ENCODE data around the gene TBC1D8. TPM values are rescaled to one million over a fixed set of nuclear protein-coding genes. Genes with fewer than 3 reads are reported as not detected.
"Not testable (repeated sequence)": the region's sequence is repeated elsewhere in the genome, so short reads cannot be mapped to it uniquely, and the experiment has no call there.

TBC1D8 gene
- total RNA-seq, 1 donor from 2014 or later: 19.9 TPM

DNA sequence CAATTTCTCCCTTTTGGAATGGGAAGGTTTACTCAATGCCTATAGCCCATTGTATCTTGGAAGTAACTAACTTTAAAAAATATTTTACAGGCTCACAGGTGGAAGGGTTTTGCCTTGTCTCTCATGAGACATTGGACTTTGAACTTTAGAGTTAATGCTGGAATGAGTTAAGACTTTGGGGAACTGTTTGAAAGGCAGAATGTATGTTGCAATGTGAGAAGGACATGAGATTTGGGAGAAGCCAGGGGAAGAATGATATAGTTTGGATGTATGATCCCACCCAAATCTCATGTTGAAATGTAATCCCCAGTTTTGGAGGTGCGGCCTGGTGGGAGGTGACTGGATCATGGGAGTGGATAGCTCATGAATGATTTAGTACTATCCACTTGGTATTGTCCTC is 17.5 kb upstream of the TBC1D8 start:
- intact Hi-C loops (cut with DNase I): no loop called here
- no peak overlapping the region for H3K4me3 ChIP-seq
- TF ChIP-seq, protein P1, sequence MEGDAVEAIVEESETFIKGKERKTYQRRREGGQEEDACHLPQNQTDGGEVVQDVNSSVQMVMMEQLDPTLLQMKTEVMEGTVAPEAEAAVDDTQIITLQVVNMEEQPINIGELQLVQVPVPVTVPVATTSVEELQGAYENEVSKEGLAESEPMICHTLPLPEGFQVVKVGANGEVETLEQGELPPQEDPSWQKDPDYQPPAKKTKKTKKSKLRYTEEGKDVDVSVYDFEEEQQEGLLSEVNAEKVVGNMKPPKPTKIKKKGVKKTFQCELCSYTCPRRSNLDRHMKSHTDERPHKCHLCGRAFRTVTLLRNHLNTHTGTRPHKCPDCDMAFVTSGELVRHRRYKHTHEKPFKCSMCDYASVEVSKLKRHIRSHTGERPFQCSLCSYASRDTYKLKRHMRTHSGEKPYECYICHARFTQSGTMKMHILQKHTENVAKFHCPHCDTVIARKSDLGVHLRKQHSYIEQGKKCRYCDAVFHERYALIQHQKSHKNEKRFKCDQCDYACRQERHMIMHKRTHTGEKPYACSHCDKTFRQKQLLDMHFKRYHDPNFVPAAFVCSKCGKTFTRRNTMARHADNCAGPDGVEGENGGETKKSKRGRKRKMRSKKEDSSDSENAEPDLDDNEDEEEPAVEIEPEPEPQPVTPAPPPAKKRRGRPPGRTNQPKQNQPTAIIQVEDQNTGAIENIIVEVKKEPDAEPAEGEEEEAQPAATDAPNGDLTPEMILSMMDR (IDR thresholded peaks at IDR 0.05): no peak

DNA sequence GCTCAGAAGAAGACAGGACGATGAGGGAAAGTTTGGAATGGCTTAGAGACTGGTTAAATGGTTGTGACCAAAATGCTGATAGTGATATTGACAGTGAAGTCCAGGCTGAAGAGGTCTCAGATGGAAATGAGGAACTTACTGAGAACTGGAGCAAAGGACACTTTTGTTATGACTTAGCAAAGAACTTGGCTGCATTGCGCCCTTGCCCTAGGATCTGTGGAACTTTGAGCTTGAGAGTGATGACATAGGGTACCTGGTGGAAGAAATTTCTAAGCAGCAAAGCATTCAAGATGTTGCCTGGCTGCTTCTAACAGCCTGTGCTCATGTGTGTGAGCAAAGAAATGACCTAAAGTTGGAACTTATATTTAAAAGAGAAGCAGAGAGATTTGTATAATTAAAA is 16.4 kb upstream of the TBC1D8 start:
- H3K27me3 ChIP-seq; DNase-seq; H3K27ac ChIP-seq; H3K4me1 ChIP-seq; H3K36me3 ChIP-seq; H3K4me3 ChIP-seq; H3K9me3 ChIP-seq; intact Hi-C loops (cut with DNase I): not testable (repeated sequence)
- peak; percentile 56 for ATAC-seq

More for the DNA sequence above, 17.5 kb upstream of the TBC1D8 start:
- H3K4me1 ChIP-seq: peaks cover 3% of the 10 kb centered on the region
- no peak for ATAC-seq
- no peak overlapping the region for H3K27ac ChIP-seq
- DNase-seq: no peak
- H3K27me3 ChIP-seq: no peaks in the 10 kb centered on the region
- H3K9me3 ChIP-seq: peaks cover 7% of the 10 kb centered on the region
- no peaks in the 10 kb centered on the region for H3K36me3 ChIP-seq

DNA sequence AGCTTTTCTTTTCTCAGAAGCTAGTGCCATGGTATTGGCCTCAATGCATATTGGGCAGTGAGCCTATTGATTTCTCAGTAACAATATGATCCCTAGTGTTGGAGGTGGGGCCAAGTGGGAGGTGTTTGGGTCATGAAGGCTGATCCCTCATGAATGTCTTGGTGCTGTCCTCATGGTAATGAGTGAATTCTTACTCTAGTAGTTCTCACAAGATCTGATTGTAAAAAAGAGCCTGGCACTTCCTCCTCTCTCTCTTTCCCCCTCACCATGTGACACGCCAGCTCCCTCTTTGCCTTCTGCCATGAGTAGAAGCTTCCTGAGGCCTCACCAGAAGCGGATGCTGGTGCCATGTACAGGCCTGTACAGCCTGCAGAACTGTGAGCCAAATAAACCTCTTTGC is 12.8 kb upstream of the TBC1D8 start:
- H3K9me3 ChIP-seq: no peaks in the 10 kb centered on the region
- H3K27ac ChIP-seq: no peak overlapping the region
- no peak for ATAC-seq

DNA sequence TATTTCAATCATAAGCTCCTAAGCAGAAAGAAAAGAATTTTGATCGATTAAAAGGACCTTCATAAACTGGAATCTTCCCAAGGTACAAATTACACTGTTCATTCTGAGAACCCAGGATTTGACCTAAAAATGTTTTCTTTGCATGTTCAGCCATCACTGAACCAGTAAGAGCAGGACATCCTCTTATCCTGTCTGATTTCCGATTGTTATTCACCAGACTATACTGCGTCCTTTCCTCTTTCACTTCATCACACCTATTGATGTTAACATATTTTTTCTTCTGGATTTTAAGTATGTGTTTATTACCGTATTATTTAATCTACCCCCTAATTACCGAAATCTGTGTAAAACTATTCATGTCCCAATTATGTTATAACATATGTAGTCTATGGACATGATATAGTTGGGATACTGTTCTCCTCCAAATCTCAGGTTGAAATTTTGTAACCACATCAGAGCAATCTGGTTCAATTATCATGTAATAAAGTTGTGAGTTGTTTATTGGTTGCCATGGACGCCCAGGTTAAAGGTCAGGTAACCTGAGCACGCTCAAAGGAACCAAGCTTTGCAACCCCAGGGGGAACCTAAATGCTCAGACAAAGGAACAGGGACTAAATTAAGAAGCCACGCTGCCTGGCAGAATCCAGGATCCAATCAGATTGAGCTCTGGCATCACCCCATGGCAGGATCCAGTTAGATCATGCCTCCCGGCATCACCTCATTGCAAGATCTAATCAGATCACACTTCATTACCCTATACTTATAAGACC is 11.6 kb upstream of the TBC1D8 start:
- Histone ChIP-seq H3K27ac (no peak overlapping the region), H3K27me3 (no peaks in the 10 kb centered on the region), H3K4me3 (no peak overlapping the region), H3K36me3 (no peaks in the 10 kb centered on the region), H3K9me3 (no peaks in the 10 kb centered on the region), H3K4me1 (no peaks in the 10 kb centered on the region)
- DNase-seq: no peak
- TF ChIP-seq, protein P1 (IDR thresholded peaks at IDR 0.05): no peak
- no peak for ATAC-seq
- intact Hi-C loops (cut with DNase I): no loop called here

More for the DNA sequence above, 12.8 kb upstream of the TBC1D8 start:
- no peak for DNase-seq
- TF ChIP-seq, protein P1 (IDR thresholded peaks at IDR 0.05): no peak
- H3K4me3 ChIP-seq: no peak overlapping the region
- H3K4me1 ChIP-seq: no peaks in the 10 kb centered on the region
- no peaks in the 10 kb centered on the region for H3K27me3 ChIP-seq
- H3K36me3 ChIP-seq: no peaks in the 10 kb centered on the region
- intact Hi-C loops (cut with DNase I): no loop called here

DNA sequence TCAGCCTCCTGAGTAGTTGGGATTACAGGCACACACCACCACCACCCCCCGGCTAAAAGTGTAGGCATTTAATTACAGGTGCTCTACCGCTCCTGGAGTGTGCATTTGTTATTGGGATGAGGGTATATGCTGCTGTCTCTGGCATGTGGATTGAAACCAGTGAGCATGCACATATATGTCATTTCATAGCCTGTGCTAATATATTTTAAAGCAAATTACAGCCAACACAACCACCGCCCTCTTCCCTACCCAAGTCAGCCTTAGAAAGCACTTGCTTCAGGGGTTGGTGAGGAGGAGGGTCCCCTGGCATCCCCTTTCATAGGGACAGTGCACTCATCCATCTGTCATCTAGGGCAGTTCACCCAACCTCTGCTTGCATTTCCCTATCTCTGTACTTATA is 10.5 kb upstream of the TBC1D8 start:
- no peak for DNase-seq
- intact Hi-C loops (cut with DNase I): no loop called here
- no peaks in the 10 kb centered on the region for H3K27me3 ChIP-seq
- no peaks in the 10 kb centered on the region for H3K9me3 ChIP-seq
- TF ChIP-seq, protein P1 (IDR thresholded peaks at IDR 0.05): no peak
- H3K27ac ChIP-seq: no peak overlapping the region
- H3K36me3 ChIP-seq: no peaks in the 10 kb centered on the region
- H3K4me3 ChIP-seq: no peak overlapping the region
- no peaks in the 10 kb centered on the region for H3K4me1 ChIP-seq
- ATAC-seq: no peak

DNA sequence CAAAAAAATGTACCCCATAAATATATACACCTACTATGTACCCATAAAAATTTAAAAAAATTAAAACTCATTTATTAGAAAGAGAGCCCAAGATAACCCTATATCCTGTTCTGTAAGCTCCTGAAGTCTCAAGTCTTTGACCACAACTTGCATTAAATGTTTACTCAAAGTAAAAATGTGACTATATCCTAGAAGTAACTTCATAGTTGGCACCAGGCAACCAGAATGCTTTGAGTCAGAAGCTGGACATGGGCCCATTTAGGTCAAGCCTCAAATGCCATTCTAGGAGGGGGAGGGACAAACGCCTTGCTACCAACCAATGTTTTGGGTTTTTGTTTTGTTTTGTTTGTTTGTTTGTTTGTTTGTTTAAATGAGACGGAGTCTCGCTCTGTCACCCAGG is 9.3 kb upstream of the TBC1D8 start:
- no peaks in the 10 kb centered on the region for H3K36me3 ChIP-seq
- intact Hi-C loops (cut with DNase I): no loop called here
- DNase-seq (no peak), ATAC-seq (peak; percentile 59)
- TF ChIP-seq, protein P1 (IDR thresholded peaks at IDR 0.05): no peak
- no peaks in the 10 kb centered on the region for H3K9me3 ChIP-seq
- H3K4me3 ChIP-seq: no peak overlapping the region
- H3K4me1 ChIP-seq: no peaks in the 10 kb centered on the region
- H3K27ac ChIP-seq: no peak overlapping the region
- H3K27me3 ChIP-seq: no peaks in the 10 kb centered on the region
